Chondrocyte (in vitro differentiated cells): ENCODE results near the gene TMEM8B. TPM values are rescaled to one million over a fixed set of nuclear protein-coding genes. Genes with fewer than 3 reads are reported as not detected.

Source experiments
- DNase-seq: peaks from one replicate; pipeline ENCODE4 v3.0.0; 2021; ENCODE audit warnings: mixed read lengths, low spot score
- H3K27ac Mint-ChIP-seq: one replicate; pipeline ENCODE4 v1.8.0; 2021; ENCODE audit warnings: mild to moderate bottlenecking, moderate library complexity, mixed read lengths; ENCODE audit not compliant: unreplicated experiment
- H3K27me3 Mint-ChIP-seq: 2 replicates; pipeline ENCODE4 v1.8.0; 2021; ENCODE audit warnings: low read depth, mixed read lengths
- H3K36me3 Mint-ChIP-seq: 2 replicates; pipeline ENCODE4 v1.8.0; 2021; ENCODE audit warnings: low read depth, mixed read lengths
- H3K4me1 Mint-ChIP-seq: 2 replicates; pipeline ENCODE4 v1.8.0; 2021; ENCODE audit warnings: low read depth, mild to moderate bottlenecking, mixed read lengths
- H3K4me3 Mint-ChIP-seq: one replicate; pipeline ENCODE4 v1.8.0; 2021; ENCODE audit warnings: mild to moderate bottlenecking, moderate library complexity, mixed read lengths; ENCODE audit not compliant: unreplicated experiment
- H3K9me3 Mint-ChIP-seq: 2 replicates; pipeline ENCODE4 v1.8.0; 2021; ENCODE audit warnings: low read depth, mixed read lengths
- total RNA-seq: library from RNA; stranded (reverse); gene quantifications from 3 replicates; pipeline ENCODE4 v1.2.1, GENCODE V29; 2021
- TF ChIP-seq, protein P1 (sequence below): fragments of 200-600 bp; sonication (generic); IDR thresholded peaks from 2 replicates; pipeline ENCODE4 v1.5.0; 2021; ENCODE audit warnings: antibody characterized with exemption, mild to moderate bottlenecking, moderate library complexity

TMEM8B gene
- total RNA-seq, 1 donor from 2014 or later, result 18.2 TPM

DNA sequence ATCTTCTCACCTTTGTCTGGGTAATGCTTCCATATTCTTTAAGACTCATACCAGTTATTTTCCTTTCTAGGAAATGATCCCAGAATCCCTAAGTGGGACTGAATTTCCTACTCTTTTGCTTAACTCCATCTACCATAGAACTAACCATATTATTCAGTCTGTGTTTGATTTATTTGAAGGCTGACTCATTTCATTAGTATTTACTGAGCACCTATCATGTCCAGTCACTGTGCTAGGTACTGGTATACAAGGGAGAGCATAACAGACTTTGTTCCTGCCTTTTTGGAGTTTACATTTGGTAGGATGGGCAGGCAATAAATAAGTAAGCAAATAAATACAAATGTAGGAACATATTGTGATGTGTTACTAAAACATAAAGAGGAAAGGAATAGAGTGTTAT is 33.3 kb upstream of the TMEM8B start:
- Mint-ChIP-seq H3K36me3 (peaks cover 7% of the 10 kb centered on the region), H3K9me3 (no peaks in the 10 kb centered on the region), H3K4me3 (no peak overlapping the region), H3K4me1 (peaks cover 56% of the 10 kb centered on the region), H3K27me3 (no peaks in the 10 kb centered on the region), H3K27ac (no peak overlapping the region)
- TF ChIP-seq, protein P1, sequence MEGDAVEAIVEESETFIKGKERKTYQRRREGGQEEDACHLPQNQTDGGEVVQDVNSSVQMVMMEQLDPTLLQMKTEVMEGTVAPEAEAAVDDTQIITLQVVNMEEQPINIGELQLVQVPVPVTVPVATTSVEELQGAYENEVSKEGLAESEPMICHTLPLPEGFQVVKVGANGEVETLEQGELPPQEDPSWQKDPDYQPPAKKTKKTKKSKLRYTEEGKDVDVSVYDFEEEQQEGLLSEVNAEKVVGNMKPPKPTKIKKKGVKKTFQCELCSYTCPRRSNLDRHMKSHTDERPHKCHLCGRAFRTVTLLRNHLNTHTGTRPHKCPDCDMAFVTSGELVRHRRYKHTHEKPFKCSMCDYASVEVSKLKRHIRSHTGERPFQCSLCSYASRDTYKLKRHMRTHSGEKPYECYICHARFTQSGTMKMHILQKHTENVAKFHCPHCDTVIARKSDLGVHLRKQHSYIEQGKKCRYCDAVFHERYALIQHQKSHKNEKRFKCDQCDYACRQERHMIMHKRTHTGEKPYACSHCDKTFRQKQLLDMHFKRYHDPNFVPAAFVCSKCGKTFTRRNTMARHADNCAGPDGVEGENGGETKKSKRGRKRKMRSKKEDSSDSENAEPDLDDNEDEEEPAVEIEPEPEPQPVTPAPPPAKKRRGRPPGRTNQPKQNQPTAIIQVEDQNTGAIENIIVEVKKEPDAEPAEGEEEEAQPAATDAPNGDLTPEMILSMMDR, result no peak
- no peak for DNase-seq

DNA sequence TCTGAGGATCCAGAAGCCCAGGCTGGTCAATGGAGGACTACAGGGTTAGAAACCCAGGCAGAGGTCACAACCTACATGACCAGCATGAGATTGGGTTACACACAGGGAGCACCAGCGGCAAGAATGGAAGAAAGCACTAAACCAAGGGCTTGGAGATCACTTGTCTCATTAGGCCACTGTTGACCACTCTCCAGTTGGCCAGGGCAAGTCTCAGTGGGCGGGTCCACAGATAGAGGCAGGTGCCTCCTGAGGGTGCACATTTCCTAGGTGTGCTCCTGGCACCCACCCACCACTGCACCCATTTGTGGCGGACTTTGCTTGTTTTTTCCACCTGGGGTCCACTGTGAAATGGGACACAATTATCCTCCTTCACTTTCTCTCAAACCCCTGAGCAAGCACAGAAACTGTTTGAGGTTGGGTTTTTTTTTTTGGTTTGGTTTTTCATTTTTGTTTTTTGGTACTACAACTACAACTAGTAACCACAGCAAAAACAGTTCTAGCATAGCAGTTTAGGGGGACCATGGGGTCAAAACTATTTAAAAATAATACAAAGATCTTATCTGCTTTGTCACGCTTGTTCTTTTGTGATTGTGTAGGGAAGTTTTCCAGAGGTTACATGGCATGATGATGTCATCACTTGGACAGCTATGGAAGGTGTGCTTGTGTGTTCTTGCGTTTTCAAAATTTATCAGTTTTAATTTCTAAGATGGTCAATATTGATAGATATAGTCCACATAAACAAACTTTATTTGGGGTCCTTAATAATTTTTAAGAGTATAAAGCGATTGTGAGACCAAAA is 31.5 kb upstream of the TMEM8B start:
- DNase-seq, result no peak
- Mint-ChIP-seq H3K9me3 (no peaks in the 10 kb centered on the region), H3K36me3 (peaks cover 20% of the 10 kb centered on the region), H3K4me1 (peaks cover 51% of the 10 kb centered on the region), H3K4me3 (no peak overlapping the region), H3K27ac (no peak overlapping the region), H3K27me3 (no peaks in the 10 kb centered on the region)
- TF ChIP-seq, protein P1, result no peak

DNA sequence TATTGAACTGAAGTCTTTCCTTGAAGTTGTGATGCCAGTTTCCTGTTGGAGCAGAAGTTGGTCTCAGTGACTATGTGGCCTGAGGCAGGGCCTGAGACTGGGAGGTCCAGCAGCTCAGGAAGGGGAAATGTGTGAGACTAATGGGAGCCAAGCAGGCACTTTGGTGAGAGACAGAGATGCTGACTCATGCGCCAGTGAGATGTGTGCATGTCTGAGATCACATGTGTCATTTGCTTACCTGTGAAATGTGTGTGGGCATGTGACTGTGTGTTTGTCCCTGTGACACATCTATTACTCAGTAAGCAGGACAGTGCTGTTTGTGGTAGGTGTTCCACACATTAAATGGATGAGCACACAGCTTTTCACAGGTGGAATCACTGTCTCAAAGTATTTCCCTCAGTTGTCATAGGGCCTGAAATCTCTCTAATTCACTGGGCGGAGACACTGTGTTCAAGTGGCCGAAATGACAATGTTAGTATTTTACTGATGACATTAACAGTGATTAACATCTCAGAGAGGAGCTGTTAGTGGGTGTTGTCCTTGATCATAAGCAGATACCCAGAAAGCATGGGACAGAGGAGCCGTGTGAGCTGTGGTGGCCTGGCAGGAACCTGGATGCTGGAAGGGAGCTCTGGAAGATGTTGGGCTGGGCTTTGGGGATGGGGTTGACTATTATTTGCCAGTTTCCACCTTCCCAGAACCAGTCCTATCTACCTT is 30.2 kb upstream of the TMEM8B start:
- H3K27me3 Mint-ChIP-seq, result no peaks in the 10 kb centered on the region
- no peak for DNase-seq
- peaks cover 26% of the 10 kb centered on the region for H3K36me3 Mint-ChIP-seq
- TF ChIP-seq, protein P1, result no peak
- H3K4me1 Mint-ChIP-seq, result peaks cover 38% of the 10 kb centered on the region
- H3K4me3 Mint-ChIP-seq, result no peak overlapping the region
- no peaks in the 10 kb centered on the region for H3K9me3 Mint-ChIP-seq
- H3K27ac Mint-ChIP-seq, result peak overlapping the region; percentile 30

- Mint-ChIP-seq H3K36me3 (peaks cover 26% of the 10 kb centered on the region), H3K4me1 (peaks cover 21% of the 10 kb centered on the region), H3K4me3 (no peak overlapping the region), H3K27ac (no peak overlapping the region), H3K27me3 (no peaks in the 10 kb centered on the region), H3K9me3 (no peaks in the 10 kb centered on the region)
- TF ChIP-seq, protein P1, result no peak
- no peak for DNase-seq
These were observed 28.5 kb upstream of the TMEM8B start for GRCh38 chr9:35800530-35800929.

GRCh38 chr9:35801328-35802128 is 27.5 kb upstream of the TMEM8B start:
- H3K4me3 Mint-ChIP-seq, result no peak overlapping the region

More at GRCh38 chr9:35801328-35802128, 27.5 kb upstream of the TMEM8B start:
- Mint-ChIP-seq H3K27ac (no peak overlapping the region), H3K36me3 (peaks cover 32% of the 10 kb centered on the region), H3K9me3 (no peaks in the 10 kb centered on the region), H3K27me3 (no peaks in the 10 kb centered on the region), H3K4me1 (peaks cover 17% of the 10 kb centered on the region)
- no peak for DNase-seq
- TF ChIP-seq, protein P1, result no peak
